H9 (cell line): Measurements from ENCODE around the gene ST8SIA5. TPM values are rescaled to one million over a fixed set of nuclear protein-coding genes. Genes with fewer than 3 reads are reported as not detected.

Source experiments
- DNase-seq: peaks from one replicate; pipeline ENCODE4 v3.0.0-alpha.2; 2017
- H2AFZ ChIP-seq: one replicate; pipeline ENCODE4 v1.6.1; 2013; ENCODE audit warnings: mild to moderate bottlenecking, low read length, control low read depth, moderate library complexity
- H2AK5ac ChIP-seq: 2 replicates; pipeline ENCODE4 v1.6.1; 2013; ENCODE audit warnings: low read length, control low read depth, mixed read lengths; ENCODE audit not compliant: insufficient read length
- H2BK120ac ChIP-seq: one replicate; pipeline ENCODE4 v1.6.1; 2013; ENCODE audit warnings: low read depth, mild to moderate bottlenecking, low read length, control low read depth, inconsistent platforms; ENCODE audit not compliant: poor library complexity, severe bottlenecking
- H2BK12ac ChIP-seq: 2 replicates; pipeline ENCODE4 v1.6.1; 2013; ENCODE audit warnings: low read length, control low read depth, mixed read lengths, low read depth; ENCODE audit not compliant: insufficient read length
- H2BK15ac ChIP-seq: 2 replicates; pipeline ENCODE4 v1.6.1; 2013; ENCODE audit warnings: low read depth, low read length, control low read depth
- H2BK20ac ChIP-seq: one replicate; pipeline ENCODE4 v1.6.1; 2013; ENCODE audit warnings: low read depth, mild to moderate bottlenecking, low read length, control low read depth, inconsistent platforms; ENCODE audit not compliant: poor library complexity, severe bottlenecking
- H2BK5ac ChIP-seq: 2 replicates; pipeline ENCODE4 v1.6.1; 2013; ENCODE audit warnings: low read length, control low read depth, mixed read lengths; ENCODE audit not compliant: insufficient read length
- H3K14ac ChIP-seq: 2 replicates; pipeline ENCODE4 v1.6.1; 2013; ENCODE audit warnings: low read length, control low read depth; ENCODE audit not compliant: insufficient read depth
- H3K18ac ChIP-seq: 2 replicates; pipeline ENCODE4 v1.6.1; 2013; ENCODE audit warnings: low read depth, mild to moderate bottlenecking, mixed read lengths, low read length, control low read depth; ENCODE audit not compliant: insufficient read length
- H3K23ac ChIP-seq: 2 replicates; pipeline ENCODE4 v1.6.1; 2013; ENCODE audit warnings: low read length, control low read depth, mixed read lengths, low read depth; ENCODE audit not compliant: insufficient read length
- H3K23me2 ChIP-seq: 2 replicates; pipeline ENCODE4 v1.6.1; 2013; ENCODE audit warnings: low read depth, mild to moderate bottlenecking, mixed read lengths, low read length, control low read depth; ENCODE audit not compliant: insufficient read length, poor library complexity, severe bottlenecking
- H3K27ac ChIP-seq: 2 replicates; pipeline ENCODE4 v1.5.1; 2013; ENCODE audit warnings: low read length, control low read depth, mixed read lengths, low read depth; ENCODE audit not compliant: insufficient read length
- H3K27me3 ChIP-seq: 2 replicates; pipeline ENCODE4 v1.6.1; 2013; ENCODE audit warnings: low read length, control low read depth, inconsistent platforms; ENCODE audit not compliant: insufficient read depth
- H3K4ac ChIP-seq: 2 replicates; pipeline ENCODE4 v1.6.1; 2013; ENCODE audit warnings: low read depth, mild to moderate bottlenecking, control low read depth, inconsistent platforms, low read length, moderate library complexity
- H3K4me1 ChIP-seq: 2 replicates; pipeline ENCODE4 v1.6.1; 2013; ENCODE audit warnings: low read length, control low read depth, inconsistent platforms; ENCODE audit not compliant: insufficient read depth
- H3K4me2 ChIP-seq: 2 replicates; pipeline ENCODE4 v1.6.1; 2013; ENCODE audit warnings: low read length, control low read depth, mixed read lengths; ENCODE audit not compliant: insufficient read length, insufficient read depth
- H3K56ac ChIP-seq: 2 replicates; pipeline ENCODE4 v1.6.1; 2013; ENCODE audit warnings: low read depth, mild to moderate bottlenecking, mixed read lengths, low read length, control low read depth; ENCODE audit not compliant: insufficient read length
- H3K79me1 ChIP-seq: 2 replicates; pipeline ENCODE4 v1.6.1; 2013; ENCODE audit warnings: low read depth, mild to moderate bottlenecking, moderate library complexity, low read length, control low read depth, inconsistent platforms; ENCODE audit not compliant: insufficient read depth, poor library complexity, severe bottlenecking
- H3K79me2 ChIP-seq: 2 replicates; pipeline ENCODE4 v1.6.1; 2013; ENCODE audit warnings: low read length, control low read depth, inconsistent platforms; ENCODE audit not compliant: insufficient read depth
- H3K9ac ChIP-seq: 2 replicates; pipeline ENCODE4 v1.6.1; 2013; ENCODE audit warnings: low read length, control low read depth, mixed read lengths; ENCODE audit not compliant: insufficient read length; ENCODE audit errors: extremely low read depth
- H3K9me3 ChIP-seq: one replicate; pipeline ENCODE4 v1.6.1; 2013; ENCODE audit warnings: low read depth, low read length, inconsistent platforms; ENCODE audit not compliant: control insufficient read depth
- H3T11ph ChIP-seq: one replicate; pipeline ENCODE4 v1.6.1; 2013; ENCODE audit warnings: mild to moderate bottlenecking, low read length, control low read depth, inconsistent platforms
- H4K20me1 ChIP-seq: one replicate; pipeline ENCODE4 v1.6.1; 2013; ENCODE audit not compliant: control insufficient read depth, insufficient read length, insufficient read depth
- H4K5ac ChIP-seq: 2 replicates; pipeline ENCODE4 v1.6.1; 2013; ENCODE audit warnings: low read depth, mild to moderate bottlenecking, mixed read lengths, low read length, control low read depth; ENCODE audit not compliant: insufficient read length
- H4K8ac ChIP-seq: replicated peaks from 2 replicates; pipeline ENCODE4 v1.6.1; 2013; ENCODE audit warnings: low read length, control low read depth, mixed read lengths, low read depth; ENCODE audit not compliant: insufficient read length
- H4K91ac ChIP-seq: 2 replicates; pipeline ENCODE4 v1.6.1; 2013; ENCODE audit warnings: low read depth, mild to moderate bottlenecking, moderate library complexity, mixed read lengths, low read length, control low read depth; ENCODE audit not compliant: insufficient read length
- H3K27ac Mint-ChIP-seq, 3 experiments: 2 replicates in 2 of 3; 3 replicates in 1 of 3; pipeline ENCODE4 v1.8.0; 2020 to 2021; ENCODE audit warnings: mixed read lengths in 3 of 3, mild to moderate bottlenecking in 1 of 3, moderate library complexity in 1 of 3
- H3K27me3 Mint-ChIP-seq: 2 replicates; pipeline ENCODE4 v1.8.0; 2021; ENCODE audit warnings: low read depth, mild to moderate bottlenecking, moderate library complexity, mixed read lengths
- H3K36me3 Mint-ChIP-seq, 3 experiments: 2 replicates in 2 of 3; 3 replicates in 1 of 3; pipeline ENCODE4 v1.8.0; 2020 to 2021; ENCODE audit warnings: low read depth in 3 of 3, mixed read lengths in 3 of 3; ENCODE audit not compliant: insufficient read depth in 1 of 3
- H3K4me1 Mint-ChIP-seq, 2 experiments: 2 replicates each; pipeline ENCODE4 v1.8.0; 2020; ENCODE audit warnings: mixed read lengths in 2 of 2
- H3K4me3 Mint-ChIP-seq, 2 experiments: 2 replicates in 1 of 2; 3 replicates in 1 of 2; pipeline ENCODE4 v1.8.0; 2020 to 2021; ENCODE audit warnings: mild to moderate bottlenecking in 2 of 2, mixed read lengths in 2 of 2, moderate library complexity in 1 of 2
- H3K9me3 Mint-ChIP-seq, 2 experiments: 2 replicates in 1 of 2; 3 replicates in 1 of 2; pipeline ENCODE4 v1.8.0; 2020; ENCODE audit warnings: mild to moderate bottlenecking in 2 of 2, mixed read lengths in 2 of 2, moderate library complexity in 1 of 2
- CTCF ChIP-seq: fragments of 200-600 bp; sonication (generic); conservative IDR thresholded peaks from 3 replicates; pipeline ENCODE4 v1.8.0; 2021; ENCODE audit warnings: antibody characterized with exemption, mild to moderate bottlenecking
- WGBS: extraction: QIAGEN DNeasy Blood & Tissue Kit; methylation state at CpG from one replicate; pipeline ENCODE4 v1.1.7; 2013; ENCODE audit warnings: missing lambda C conversion rate, low lambda C conversion rate, mixed read lengths; ENCODE audit not compliant: insufficient read length; ENCODE audit errors: extremely low coverage; 5-methylcytosine and 5-hydroxymethylcytosine counted together
- total RNA-seq: library from RNA; stranded (reverse); gene quantifications from 2 replicates; pipeline ENCODE4 v1.2.1, GENCODE V29; 2021

Gene ST8SIA5
- total RNA-seq, 1 experiment from 2014 or later = 0.63 TPM

GRCh38 chr18:46719388-46719787 is 37.5 kb downstream of the ST8SIA5 start:
- H2BK5ac ChIP-seq = no peak overlapping the region
- peak overlapping the region in 1 of 3 experiments; percentile 67; a peak in 1 of 7 replicates for H3K27ac Mint-ChIP-seq
- no peak overlapping the region for H3K9ac ChIP-seq
- no peaks in the 10 kb centered on the region for H3K9me3 Mint-ChIP-seq
- H4K91ac ChIP-seq = no peak overlapping the region
- no peak overlapping the region for H3K4me3 Mint-ChIP-seq
- H3K4me2 ChIP-seq = no peak overlapping the region
- no peak overlapping the region for H3T11ph ChIP-seq
- no peak overlapping the region for H3K27ac ChIP-seq
- H3K4me1 Mint-ChIP-seq = peaks cover 10 to 12% of the 10 kb centered on the region in 2 experiments
- H2BK20ac ChIP-seq = no peak overlapping the region
- H4K8ac ChIP-seq = no peak overlapping the region
- H3K4ac ChIP-seq = no peak overlapping the region
- H3K4me1 ChIP-seq = peaks cover 8% of the 10 kb centered on the region
- H2BK12ac ChIP-seq = no peak overlapping the region
- H3K56ac ChIP-seq = no peak overlapping the region
- no peak overlapping the region for H3K23ac ChIP-seq
- H4K20me1 ChIP-seq = no peaks in the 10 kb centered on the region
- no peak overlapping the region for H2AK5ac ChIP-seq
- H2BK15ac ChIP-seq = no peak overlapping the region
- H3K36me3 Mint-ChIP-seq = no peaks in the 10 kb centered on the region
- no peak overlapping the region for H4K5ac ChIP-seq
- H3K79me2 ChIP-seq = no peaks in the 10 kb centered on the region
- H2BK120ac ChIP-seq = no peak overlapping the region
- H3K27me3 Mint-ChIP-seq = peaks cover 6% of the 10 kb centered on the region
- no peak overlapping the region for H3K14ac ChIP-seq
- H2AFZ ChIP-seq = no peak overlapping the region
- no peaks in the 10 kb centered on the region for H3K79me1 ChIP-seq
- no peak for TF ChIP-seq CTCF
- H3K9me3 ChIP-seq = no peaks in the 10 kb centered on the region
- H3K23me2 ChIP-seq = no peaks in the 10 kb centered on the region
- no CpG with 5 or more reads among the region's 5 CpGs for WGBS
- no peak for DNase-seq
- no peak overlapping the region for H3K18ac ChIP-seq
- no peaks in the 10 kb centered on the region for H3K27me3 ChIP-seq
